HG02981 (cell line): ENCODE measurements around the gene RNF115.
"Not testable (repeated sequence)": the region's sequence is repeated elsewhere in the genome, so short reads cannot be mapped to it uniquely, and the experiment has no call there.

ENCODE experiments used
- ATAC-seq: cut with Tn5 transposase; IDR thresholded peaks from one replicate; pipeline ENCODE4 v1.9.1; 2021; ENCODE audit warnings: mild to moderate bottlenecking, moderate library complexity; ENCODE audit not compliant: unreplicated experiment

Gene RNF115

DNA sequence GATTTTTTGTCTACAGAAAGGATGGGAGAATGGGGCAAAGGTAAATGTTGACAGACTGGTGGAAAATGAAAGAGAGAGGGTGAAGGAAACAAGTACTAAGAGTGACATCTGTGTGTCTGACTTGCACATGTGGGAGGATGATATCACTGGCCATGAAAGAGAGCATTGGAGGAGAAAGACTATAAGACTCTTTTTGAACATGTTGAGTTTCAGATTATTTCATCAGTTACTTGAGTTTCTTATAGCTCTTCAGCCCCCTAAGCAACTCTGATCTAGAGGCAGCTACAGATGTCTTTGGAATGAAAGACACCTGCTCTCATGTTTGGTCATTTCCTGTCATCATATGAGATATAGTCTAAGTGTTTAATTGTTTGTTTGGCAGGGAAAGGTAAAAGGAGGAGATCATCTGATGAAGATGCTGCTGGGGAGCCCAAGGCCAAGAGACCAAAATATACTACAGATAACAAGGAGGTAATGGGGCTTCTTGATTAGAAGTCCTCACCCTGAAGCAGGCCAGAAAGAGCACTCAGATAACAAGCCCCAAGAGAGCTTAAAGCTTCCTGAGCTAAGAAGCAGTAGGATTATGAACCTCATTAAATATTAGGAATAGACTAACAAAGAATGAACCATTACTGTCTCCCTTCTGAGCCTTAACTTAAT lies 4.6 kb upstream of the RNF115 start:
- ATAC-seq: no peak

DNA sequence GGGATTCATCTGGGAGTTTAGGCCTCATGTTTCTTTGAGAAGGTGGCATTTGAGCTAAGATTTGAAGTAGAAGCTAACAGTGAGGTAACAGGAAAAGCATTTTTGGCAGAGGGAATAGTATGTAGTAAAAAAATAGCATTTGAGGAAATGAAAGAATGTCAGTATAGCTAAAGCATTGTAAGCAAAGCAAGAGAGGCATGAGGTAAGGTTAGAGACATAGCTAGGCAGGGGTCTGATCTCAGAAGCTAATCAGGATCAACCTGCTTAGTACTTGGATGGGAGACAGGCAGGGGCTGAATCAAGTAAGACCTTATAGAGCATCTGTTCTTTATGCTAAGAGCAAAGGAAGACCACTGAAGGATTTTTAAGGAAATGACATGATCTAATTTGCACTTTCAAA lies 4.1 kb upstream of the RNF115 start:
- ATAC-seq: no peak

- no peak for ATAC-seq
Observed at GRCh38 chr1:145826030-145826429, 2.1 kb upstream of the RNF115 start.

- ATAC-seq: no peak
Observed at GRCh38 chr1:145824499-145824842, 576 bp upstream of the RNF115 start.

GRCh38 chr1:145822779-145823331 lies 1.0 kb downstream of the RNF115 start:
- not testable (repeated sequence) for ATAC-seq

GRCh38 chr1:145818095-145818494 lies 5.8 kb downstream of the RNF115 start:
- ATAC-seq: not testable (repeated sequence)

- ATAC-seq: not testable (repeated sequence)
Observed at GRCh38 chr1:145812977-145813810, 10.7 kb downstream of the RNF115 start.

GRCh38 chr1:145806844-145807243 lies 17.1 kb downstream of the RNF115 start:
- no peak for ATAC-seq

- no peak for ATAC-seq
Observed at GRCh38 chr1:145806408-145806807, 17.5 kb downstream of the RNF115 start.

DNA sequence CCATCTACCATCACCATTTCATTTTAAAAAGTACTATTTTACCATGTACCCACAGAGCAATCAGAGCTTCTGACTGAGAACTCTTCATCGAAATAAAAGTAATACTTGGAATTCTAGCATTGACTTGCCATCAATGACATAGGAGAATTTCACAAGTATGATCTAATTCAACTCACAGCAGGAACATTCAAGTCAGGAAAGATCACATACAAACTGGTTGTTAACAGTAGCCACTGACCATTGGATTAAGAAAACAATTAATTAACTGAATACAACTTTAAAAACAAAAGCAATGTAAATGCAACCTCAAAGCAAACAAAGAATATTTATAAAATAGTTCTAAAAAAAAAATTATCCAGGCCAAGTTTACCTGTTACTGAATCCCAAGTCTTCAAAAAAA lies 18.8 kb downstream of the RNF115 start:
- no peak for ATAC-seq

- no peak for ATAC-seq
Observed at GRCh38 chr1:145804235-145805045, 19.5 kb downstream of the RNF115 start.

- ATAC-seq: no peak
Observed at GRCh38 chr1:145799806-145800205, 24.1 kb downstream of the RNF115 start.

- no peak for ATAC-seq
Observed at GRCh38 chr1:145796753-145797152, 27.1 kb downstream of the RNF115 start.

DNA sequence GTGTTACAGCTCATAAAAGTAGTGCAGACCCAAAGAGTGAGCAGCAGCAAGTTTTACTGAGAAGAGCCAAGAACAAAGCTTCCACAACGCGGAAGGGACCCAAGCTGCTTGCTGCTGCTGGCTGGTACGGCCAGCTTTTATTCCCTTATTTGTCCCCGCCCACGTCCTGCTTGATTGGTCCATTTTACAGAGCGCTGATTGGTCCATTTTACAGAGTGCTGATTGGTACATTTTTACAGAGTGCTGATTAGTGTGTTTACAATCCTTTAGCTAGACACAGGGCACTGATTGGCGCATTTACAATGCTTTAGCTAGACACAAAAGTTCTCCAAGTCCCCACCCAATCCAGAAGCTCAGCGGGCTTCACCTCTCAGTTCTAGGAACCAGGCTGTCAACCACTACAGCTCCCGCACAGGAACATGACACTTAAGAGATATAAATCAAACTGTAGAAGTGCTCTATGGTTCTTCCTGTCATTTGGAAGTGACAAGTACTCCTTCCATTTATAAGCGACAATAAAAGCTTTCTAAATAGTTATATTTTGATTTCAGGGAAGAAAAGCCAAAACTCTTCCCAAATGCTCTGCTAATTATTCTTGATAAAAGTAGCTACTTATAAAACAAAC lies 28.5 kb downstream of the RNF115 start:
- no peak for ATAC-seq

GRCh38 chr1:145792484-145792883 lies 31.4 kb downstream of the RNF115 start:
- ATAC-seq: no peak

GRCh38 chr1:145791860-145792259 lies 32.0 kb downstream of the RNF115 start:
- not testable (repeated sequence) for ATAC-seq

DNA sequence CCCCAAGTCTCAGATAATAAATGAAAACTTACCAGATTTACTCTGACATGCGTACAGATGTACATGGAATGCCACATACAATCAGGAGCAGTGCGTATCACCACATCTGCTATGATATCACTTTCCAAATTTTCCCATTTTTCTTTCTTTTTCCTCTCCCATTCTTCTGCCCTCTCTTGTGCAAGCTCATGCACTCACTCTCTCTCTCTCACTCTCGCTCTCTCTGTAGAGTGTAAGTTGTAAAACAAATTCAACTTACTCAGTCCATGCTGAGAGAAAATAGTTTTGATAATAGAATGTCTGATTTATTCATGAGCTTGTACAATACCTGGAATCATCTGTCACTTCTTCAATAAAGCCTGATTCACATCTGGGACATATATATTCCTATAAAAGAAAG lies 35.3 kb downstream of the RNF115 start:
- no peak for ATAC-seq

DNA sequence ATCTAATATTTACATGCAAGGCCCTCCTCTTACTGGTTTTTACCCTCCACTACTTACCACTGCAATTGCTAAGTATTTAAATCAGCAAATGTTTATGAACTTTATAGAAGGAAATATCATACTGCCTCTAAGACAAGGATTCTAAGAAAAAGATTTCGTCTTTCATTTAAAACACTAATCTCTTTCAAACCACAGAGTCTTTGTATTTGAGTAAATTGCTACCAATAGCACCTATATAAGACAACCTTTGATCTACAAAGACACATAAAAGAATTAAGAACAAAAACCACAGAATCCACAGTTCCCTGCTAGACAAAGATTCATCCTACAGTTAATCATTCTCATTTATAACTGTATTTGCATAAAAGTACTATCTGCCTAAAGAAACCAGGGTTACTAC lies 37.6 kb downstream of the RNF115 start:
- ATAC-seq: no peak

GRCh38 chr1:145785547-145785946 lies 38.3 kb downstream of the RNF115 start:
- ATAC-seq: no peak

- ATAC-seq: no peak
Observed at GRCh38 chr1:145784409-145784808, 39.5 kb downstream of the RNF115 start.
